HG02970 (cell line): ENCODE measurements around the gene PRKAA1.
"Not testable (repeated sequence)": the region's sequence is repeated elsewhere in the genome, so short reads cannot be mapped to it uniquely, and the experiment has no call there.

ENCODE experiments used
- ATAC-seq: cut with Tn5 transposase; IDR thresholded peaks from one replicate; pipeline ENCODE4 v1.9.1; 2021; ENCODE audit warnings: mild to moderate bottlenecking, moderate library complexity, moderate number of reproducible peaks; ENCODE audit not compliant: unreplicated experiment, low FRiP score

The PRKAA1 gene

DNA sequence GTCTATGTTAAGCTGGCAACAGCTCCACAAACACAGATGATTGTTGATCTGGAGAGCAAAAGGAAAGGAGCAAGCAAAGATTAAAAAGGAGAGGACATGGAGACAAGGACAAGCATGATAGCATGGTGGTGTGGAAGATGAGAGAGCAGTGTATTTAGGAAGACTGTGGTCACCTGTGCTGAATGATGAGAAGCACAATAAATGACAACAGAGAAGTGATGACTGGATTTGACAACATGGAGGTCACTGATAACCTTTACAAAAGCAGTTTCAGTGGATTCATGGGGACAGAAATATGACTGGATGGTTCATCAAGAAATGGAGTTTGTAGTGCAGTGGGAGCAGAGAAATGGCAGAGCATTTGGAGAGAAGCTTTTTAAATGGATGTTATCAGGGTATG lies 62.6 kb downstream of the PRKAA1 start:
- ATAC-seq, result no peak

DNA sequence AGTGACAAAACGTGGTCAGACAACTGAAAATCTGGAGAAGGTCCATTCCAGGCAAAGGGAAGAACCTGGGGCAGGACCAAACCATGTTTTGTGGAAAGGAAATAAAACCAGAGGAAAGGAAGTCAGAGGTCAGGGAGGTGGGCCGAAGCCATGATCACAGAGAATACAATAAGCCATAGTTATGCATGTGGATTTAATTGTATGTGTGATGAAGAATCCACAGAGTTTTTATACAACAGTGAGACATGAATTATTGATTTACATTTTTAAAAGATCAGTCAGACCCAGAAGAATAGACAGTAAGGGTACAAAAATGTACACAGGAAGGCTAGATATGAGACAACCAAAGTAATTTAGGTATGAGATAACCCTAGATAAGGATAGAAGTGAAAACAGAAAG lies 63.2 kb downstream of the PRKAA1 start:
- ATAC-seq, result no peak

DNA sequence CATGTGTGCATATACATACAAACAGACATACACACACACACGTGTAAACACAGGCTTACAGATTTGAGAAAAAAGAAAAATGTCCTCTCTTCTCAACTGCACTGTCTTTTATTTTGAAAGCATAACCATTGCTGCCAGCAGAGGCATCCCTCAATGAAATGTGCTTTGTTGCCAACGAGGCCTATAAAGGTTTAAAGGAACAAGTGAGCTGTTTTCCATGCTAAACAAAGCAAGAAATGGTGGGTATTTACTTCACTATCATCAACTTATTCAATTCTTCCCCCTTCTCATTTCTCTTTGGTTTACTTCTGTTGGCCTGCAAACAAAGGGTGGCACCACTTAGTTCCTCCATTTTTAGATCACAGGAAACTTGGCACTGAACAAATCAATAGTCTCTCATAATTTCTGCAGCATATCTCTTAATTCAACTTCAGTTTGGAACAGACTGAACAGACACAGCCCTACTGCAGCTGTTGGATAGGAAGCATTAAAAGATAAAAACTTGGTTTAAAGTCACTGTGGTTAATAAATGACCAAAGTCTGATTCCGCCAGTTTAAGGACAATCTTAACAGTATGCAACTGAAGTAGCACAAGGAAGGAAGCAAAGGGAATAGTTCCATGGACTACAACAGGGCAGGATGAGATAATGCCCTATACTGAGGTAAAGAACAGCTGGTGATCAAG lies 64.2 kb downstream of the PRKAA1 start:
- ATAC-seq, result no peak

DNA sequence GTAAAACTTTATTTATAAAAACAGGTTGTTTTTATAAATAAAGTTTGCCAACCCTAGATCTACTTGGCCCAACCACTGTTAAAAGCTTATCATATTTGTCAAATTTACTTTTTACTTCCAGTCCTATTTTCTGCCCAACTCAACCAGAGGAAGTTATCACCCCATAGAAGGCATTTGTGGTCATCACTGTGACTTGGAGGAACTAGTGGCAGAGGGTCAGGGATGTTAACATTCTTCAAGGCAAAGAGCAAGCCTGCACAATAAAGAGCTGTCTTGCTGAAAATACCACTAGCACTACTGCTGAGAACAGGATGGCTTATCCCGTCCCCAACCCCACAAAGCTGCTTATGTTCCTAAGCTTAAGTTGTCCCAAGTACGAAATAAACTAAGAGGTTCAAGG lies 64.7 kb downstream of the PRKAA1 start:
- no peak for ATAC-seq

DNA sequence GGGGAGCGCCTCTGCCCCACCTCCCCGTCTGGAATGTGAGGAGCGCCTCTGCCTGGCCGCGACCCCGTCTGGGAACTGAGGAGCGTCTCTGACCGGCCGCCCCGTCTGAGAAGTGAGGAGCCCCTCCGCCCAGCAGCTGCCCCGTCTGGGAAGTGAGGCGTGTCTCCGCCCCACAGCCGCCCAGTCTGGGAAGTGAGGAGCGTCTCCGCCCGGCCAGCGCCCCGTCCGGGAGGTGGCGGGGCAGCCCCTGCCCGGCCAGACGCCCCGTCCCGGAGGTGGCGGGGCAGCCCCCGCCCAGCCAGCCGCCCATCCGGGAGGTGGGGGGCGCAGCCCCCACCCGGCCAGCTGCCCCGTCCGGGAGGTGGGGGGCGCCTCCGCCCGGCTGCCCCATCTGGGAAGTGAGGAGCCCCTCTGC lies 75.7 kb downstream of the PRKAA1 start:
- not testable (repeated sequence) for ATAC-seq

DNA sequence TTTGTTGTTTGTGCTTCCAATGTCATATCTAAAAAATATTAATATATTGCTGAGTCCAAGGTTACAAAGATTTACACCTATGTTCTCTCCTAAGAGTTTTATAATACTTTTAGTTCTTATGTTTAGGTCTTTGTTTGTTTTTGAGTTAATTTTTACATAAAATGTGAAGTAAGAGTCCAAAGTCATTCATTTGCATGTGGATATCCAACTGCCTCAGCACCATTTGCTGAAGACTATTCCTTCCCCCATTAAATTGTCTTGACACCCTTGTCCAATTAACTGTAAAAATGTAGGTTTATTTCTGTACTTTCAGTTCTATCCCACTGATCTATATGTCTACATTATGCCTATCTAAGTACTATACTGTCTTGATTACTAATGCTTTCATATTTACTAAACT lies 78.1 kb downstream of the PRKAA1 start:
- ATAC-seq, result no peak

DNA sequence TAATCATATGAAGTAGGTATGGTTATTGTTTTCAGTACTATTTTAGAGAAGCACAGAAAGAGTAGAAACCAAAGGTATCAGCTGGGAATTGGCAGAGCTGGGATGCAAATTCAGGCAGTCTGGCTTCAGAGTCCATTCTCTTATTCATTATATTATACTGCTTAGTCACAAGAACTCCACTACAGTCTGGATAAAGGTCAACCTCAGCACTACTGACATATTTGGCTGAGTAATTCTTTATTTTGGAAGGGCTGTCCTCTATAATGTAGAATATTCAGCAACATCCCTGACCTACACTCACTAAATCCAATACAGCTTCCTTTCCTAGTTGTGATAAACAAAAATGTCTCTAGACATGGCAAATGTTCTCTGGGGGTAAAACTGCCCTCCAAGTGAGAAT lies 80.9 kb downstream of the PRKAA1 start:
- ATAC-seq, result no peak

DNA sequence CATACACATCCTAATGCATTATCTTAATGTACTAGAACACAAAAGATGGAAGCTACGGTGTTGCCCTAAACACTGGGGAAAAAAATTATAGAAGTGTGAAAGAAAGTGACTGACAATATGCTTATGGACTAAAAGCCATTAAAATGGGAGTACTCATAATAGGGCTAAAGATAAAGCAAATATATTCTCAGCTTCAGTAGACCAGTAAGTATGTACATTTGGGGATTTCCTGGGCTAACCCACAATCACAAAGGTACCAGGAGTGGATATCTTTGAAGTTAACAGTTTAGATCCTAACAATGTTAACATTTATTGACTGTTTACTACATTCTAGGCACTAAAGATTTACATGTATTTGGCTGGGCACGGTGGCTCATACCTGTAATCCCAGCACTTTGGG lies 81.6 kb downstream of the PRKAA1 start:
- no peak for ATAC-seq

DNA sequence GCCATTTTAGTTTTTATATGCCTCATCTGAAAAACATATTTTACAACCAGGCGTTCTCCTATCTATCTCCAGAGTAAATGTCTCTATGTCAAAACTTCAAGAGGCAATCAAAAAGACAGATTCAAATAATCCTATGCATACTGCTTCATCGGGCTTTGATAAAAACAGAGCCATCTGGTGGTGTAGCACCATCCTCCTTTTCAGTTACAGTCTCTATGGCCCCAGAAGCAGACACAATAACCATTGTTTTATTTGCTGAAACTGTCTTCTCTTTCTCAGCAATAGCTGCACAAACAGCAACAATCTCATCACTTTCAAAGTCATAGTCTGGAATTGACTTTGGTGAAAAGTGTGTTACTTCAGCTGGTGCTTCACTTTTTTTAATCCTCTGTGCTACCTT lies 82.2 kb downstream of the PRKAA1 start:
- no peak for ATAC-seq

DNA sequence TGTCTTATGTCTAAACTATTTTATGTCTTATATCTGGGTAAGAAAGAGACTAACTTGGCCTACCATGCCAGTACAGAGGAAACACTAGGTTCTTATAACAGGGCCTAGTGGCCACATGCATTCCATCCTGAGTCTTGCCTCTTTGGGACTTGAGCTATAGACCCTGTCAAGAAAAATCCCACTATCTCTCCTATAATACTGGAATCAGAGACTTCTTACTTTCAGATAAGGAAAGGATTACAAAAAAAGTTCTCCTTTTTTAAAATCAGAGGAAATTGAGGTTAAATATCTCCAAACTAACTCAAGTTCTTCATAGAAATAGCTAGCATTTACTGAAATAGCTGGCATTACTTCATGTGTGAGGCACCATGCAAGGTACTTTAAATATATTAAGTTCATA lies 84.2 kb downstream of the PRKAA1 start:
- ATAC-seq, result no peak

DNA sequence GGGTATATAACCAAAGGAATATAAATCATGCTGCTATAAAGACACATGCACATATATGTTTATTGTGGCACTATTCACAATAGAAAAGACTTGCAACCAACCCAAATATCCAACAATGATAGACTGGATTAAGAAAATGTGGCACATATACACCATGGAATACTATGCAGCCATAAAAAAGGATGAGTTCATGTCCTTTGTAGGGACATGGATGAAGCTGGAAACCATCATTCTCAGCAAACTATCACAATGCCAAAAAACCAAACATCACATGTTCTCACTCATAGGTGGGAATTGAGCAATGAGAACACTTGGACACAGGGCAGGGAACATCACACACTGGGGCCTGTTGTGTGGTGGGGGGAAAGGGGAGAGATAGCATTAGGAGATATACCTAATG lies 87.6 kb downstream of the PRKAA1 start:
- ATAC-seq, result not testable (repeated sequence)
